ENCODE data around the gene ZNF341. TPM values are rescaled to one million over a fixed set of nuclear protein-coding genes. Genes with fewer than 3 reads are reported as not detected.

ZNF341 gene
- total and polyA plus RNA-seq, 4 donors: 1.3 to 7.1 (median 4.6) TPM

DNA sequence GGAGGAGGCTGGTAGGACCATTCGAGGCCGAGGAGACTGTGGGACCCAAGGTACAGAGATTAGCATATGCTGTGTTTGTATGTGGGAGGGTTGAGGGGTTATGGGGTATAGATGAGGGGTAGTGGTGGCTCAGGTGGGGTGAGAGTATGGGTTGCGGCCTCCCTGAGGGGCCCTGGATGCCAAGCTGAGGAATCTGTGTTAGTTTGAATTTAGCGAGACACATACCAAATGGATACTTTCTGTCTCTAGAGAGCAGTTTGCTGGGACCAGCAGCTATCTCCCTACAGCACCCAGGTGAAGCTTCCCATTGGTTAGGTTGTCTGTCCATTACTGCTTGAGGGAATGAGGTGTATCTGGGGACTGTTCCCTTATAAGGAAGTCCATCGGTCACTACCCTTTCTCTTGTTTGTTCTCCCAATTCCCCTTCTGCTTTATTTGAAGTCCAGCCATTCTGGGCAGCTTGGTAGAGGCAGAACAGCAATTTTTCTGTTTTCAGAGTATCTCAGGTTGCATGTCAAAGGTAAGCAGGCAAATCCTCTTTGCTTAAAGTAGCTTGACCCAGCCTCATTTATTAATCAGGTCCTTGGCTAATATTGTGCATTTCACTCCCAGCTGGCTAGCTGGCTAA lies 94.6 kb downstream of the ZNF341 start:
- H3K4me1 ChIP-seq (ENCODE audit: control insufficient read depth, insufficient read depth, low read length): peaks cover 45% of the 10 kb centered on the region
- H3K27ac ChIP-seq (ENCODE audit: low read depth, low read length): no peak overlapping the region
- WGBS (ENCODE audit: insufficient coverage): 62% methylated on average over 3 of the region's 5 CpGs
- no peaks in the 10 kb centered on the region for H3K9me3 ChIP-seq (ENCODE audit: control insufficient read depth, insufficient read depth, low read length)
- peaks cover 4% of the 10 kb centered on the region for H3K36me3 ChIP-seq (ENCODE audit: control insufficient read depth, insufficient read depth, low read length)
- H3K4me3 ChIP-seq (ENCODE audit: low read depth, low read length): no peak overlapping the region
- no peak for DNase-seq (ENCODE audit: low read depth in 4 of 6, low spot score in 6 of 6)
- H3K27me3 ChIP-seq (ENCODE audit: control insufficient read depth, insufficient read depth, low read length): no peaks in the 10 kb centered on the region

DNA sequence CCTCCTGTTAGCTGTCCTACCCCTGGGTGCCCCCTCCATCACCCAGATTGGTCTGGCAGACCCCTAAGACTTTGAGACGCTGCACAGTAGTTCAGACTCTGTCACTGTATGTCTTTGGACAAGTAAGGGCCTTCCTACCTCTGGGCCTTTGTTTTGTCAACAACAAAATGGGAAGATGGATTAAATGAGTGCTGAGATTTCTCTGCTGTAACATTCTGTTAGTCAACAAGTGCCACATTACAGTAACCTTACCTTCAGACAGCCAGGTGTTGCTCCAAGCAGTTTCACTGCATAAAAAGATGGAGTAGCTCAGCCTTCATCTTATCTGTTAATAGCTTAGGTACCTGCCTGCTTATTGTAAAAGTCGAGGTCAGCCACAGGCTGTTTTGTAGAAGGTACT lies 95.3 kb downstream of the ZNF341 start:
- Histone ChIP-seq H3K27me3 (ENCODE audit: control insufficient read depth, insufficient read depth, low read length) (no peaks in the 10 kb centered on the region), H3K9me3 (ENCODE audit: control insufficient read depth, insufficient read depth, low read length) (no peaks in the 10 kb centered on the region), H3K36me3 (ENCODE audit: control insufficient read depth, insufficient read depth, low read length) (peaks cover 4% of the 10 kb centered on the region), H3K4me1 (ENCODE audit: control insufficient read depth, insufficient read depth, low read length) (peaks cover 50% of the 10 kb centered on the region), H3K4me3 (ENCODE audit: low read depth, low read length) (no peak overlapping the region), H3K27ac (ENCODE audit: low read depth, low read length) (peak overlapping the region; percentile 1)
- WGBS (ENCODE audit: insufficient coverage): 71% methylated on average over 1 of the region's 2 CpGs
- DNase-seq (ENCODE audit: low read depth in 4 of 6, low spot score in 6 of 6): no peak

DNA sequence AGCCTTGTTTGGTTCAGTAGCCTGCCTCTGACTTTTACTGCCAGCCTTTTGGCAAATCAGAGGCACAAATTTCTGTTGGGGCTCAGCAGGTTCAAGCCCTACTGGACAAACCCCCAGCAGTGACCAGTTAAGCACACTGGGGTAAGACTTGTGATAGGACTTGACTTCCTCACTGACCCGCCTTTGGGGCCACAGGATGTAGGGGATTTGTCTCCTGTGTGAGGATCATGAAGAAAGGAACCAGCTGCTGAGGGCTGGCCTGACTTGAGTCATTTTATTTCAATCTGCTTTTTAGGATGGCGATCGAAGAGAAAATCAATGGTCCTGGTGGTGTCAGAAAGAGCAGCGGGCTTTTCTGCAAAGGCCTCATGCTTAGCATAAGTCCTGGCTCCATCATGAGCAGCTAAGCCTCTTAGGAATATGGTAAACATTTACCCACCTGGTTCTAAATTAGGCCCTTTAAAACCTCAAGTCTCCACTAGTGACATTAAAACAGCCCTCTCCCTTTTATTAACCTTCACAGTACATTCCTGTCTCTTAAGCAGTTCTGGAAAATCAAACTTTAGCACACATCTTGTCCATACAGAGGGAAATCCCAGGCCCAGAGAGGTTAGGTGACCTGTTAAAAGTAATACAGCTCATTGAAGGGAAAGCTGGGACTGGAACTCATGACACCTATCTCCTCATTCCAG lies 96.0 kb downstream of the ZNF341 start:
- 20% methylated on average over 3 of the region's 4 CpGs for WGBS (ENCODE audit: insufficient coverage)
- H3K36me3 ChIP-seq (ENCODE audit: control insufficient read depth, insufficient read depth, low read length): peaks cover 4% of the 10 kb centered on the region
- no peak for DNase-seq (ENCODE audit: low read depth in 4 of 6, low spot score in 6 of 6)
- peak overlapping the region; percentile 1 for H3K27ac ChIP-seq (ENCODE audit: low read depth, low read length)
- H3K27me3 ChIP-seq (ENCODE audit: control insufficient read depth, insufficient read depth, low read length): no peaks in the 10 kb centered on the region
- peaks cover 53% of the 10 kb centered on the region for H3K4me1 ChIP-seq (ENCODE audit: control insufficient read depth, insufficient read depth, low read length)
- H3K4me3 ChIP-seq (ENCODE audit: low read depth, low read length): no peak overlapping the region
- H3K9me3 ChIP-seq (ENCODE audit: control insufficient read depth, insufficient read depth, low read length): no peaks in the 10 kb centered on the region

DNA sequence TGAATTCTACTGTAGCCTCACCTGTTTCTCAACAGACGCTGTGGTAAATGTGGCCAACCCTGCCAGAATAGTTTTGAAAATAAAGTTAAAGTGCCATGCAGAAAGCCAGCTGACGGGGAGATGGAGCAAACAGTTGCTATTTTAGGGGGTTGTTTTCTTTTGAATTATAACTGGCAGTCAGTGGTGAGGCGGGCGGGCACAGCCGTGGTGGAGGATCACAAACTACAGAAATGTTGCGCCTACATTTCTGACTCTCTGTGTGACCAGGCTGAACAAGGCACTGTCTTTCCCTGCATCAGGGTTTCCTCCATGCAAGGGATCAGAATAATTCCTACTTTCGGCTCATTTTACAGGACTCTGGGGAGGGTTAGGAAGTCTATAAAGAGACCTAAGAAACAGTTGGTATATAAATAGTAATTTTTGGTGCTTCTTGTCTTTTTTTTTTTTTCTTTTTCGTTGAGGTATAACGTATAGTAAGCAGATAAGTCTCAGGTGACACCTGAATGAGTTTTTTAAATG lies 96.6 kb downstream of the ZNF341 start:
- H3K9me3 ChIP-seq (ENCODE audit: control insufficient read depth, insufficient read depth, low read length): no peaks in the 10 kb centered on the region
- peak in 1 of 6 donors; percentile 61 for DNase-seq (ENCODE audit: low read depth in 4 of 6, low spot score in 6 of 6)
- WGBS (ENCODE audit: insufficient coverage): 43% methylated on average over 5 of the region's 9 CpGs
- no peaks in the 10 kb centered on the region for H3K27me3 ChIP-seq (ENCODE audit: control insufficient read depth, insufficient read depth, low read length)
- H3K4me1 ChIP-seq (ENCODE audit: control insufficient read depth, insufficient read depth, low read length): peaks cover 59% of the 10 kb centered on the region
- H3K36me3 ChIP-seq (ENCODE audit: control insufficient read depth, insufficient read depth, low read length): peaks cover 3% of the 10 kb centered on the region
- H3K27ac ChIP-seq (ENCODE audit: low read depth, low read length): no peak overlapping the region
- H3K4me3 ChIP-seq (ENCODE audit: low read depth, low read length): no peak overlapping the region

DNA sequence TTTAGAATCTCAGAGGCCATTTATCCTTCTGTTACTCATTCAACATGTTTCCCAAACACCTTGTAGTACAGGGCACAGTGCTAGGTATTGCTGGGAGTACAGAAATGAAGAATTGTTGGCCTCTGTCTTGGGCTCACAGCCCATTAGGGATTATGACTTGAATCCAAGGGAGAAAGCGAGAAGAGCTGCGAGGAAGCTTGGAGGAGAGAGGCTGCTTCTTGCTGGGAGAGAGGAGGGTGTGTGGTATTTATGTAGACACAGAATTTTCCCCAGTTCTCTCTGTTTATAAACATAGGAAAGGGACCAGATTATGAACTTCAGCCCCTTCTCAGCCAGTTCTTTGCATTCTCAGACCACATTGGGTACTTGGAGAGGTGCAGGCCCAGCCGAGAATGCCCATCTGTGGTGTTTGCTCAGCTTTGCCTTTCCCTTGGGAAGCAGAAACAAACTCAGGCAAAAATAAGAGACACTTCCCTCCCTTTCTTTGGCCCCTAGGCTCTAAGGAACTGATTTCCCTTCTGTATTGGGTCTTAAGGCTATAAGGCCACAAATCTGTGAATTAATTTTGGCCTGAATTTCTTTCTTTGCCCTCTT lies 97.3 kb downstream of the ZNF341 start:
- H3K4me3 ChIP-seq (ENCODE audit: low read depth, low read length): no peak overlapping the region
- 51% methylated on average over 3 of the region's 3 CpGs for WGBS (ENCODE audit: insufficient coverage)
- peak overlapping the region; percentile 67 for H3K27ac ChIP-seq (ENCODE audit: low read depth, low read length)
- no peaks in the 10 kb centered on the region for H3K9me3 ChIP-seq (ENCODE audit: control insufficient read depth, insufficient read depth, low read length)
- peak in 1 of 6 donors; percentile 51 for DNase-seq (ENCODE audit: low read depth in 4 of 6, low spot score in 6 of 6)
- H3K27me3 ChIP-seq (ENCODE audit: control insufficient read depth, insufficient read depth, low read length): no peaks in the 10 kb centered on the region
- H3K36me3 ChIP-seq (ENCODE audit: control insufficient read depth, insufficient read depth, low read length): no peaks in the 10 kb centered on the region
- peaks cover 59% of the 10 kb centered on the region for H3K4me1 ChIP-seq (ENCODE audit: control insufficient read depth, insufficient read depth, low read length)

DNA sequence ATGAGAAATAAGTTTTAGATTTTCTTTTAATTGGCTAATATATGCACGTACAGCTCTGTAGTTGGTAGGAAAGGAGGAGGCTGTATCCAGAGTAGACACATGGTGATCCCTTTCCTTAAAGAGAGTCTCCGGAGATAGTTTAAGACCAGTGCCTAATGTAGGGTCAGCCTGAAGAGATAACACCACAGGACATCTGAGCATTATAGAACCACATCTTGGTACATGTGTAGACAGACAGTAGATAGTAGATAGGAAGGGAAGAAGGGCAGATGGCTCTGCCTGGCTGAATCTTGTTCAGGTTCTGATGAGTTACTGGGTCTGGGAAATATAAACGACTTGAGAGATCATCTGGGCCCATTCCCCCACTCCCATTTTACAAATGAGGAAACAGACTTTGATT lies 97.8 kb downstream of the ZNF341 start:
- no peak for DNase-seq (ENCODE audit: low read depth in 4 of 6, low spot score in 6 of 6)
- no peaks in the 10 kb centered on the region for H3K36me3 ChIP-seq (ENCODE audit: control insufficient read depth, insufficient read depth, low read length)
- peak overlapping the region; percentile 67 for H3K27ac ChIP-seq (ENCODE audit: low read depth, low read length)
- no peak overlapping the region for H3K4me3 ChIP-seq (ENCODE audit: low read depth, low read length)
- WGBS (ENCODE audit: insufficient coverage): no CpG with 5 or more reads among the region's 3 CpGs
- no peaks in the 10 kb centered on the region for H3K9me3 ChIP-seq (ENCODE audit: control insufficient read depth, insufficient read depth, low read length)
- peaks cover 55% of the 10 kb centered on the region for H3K4me1 ChIP-seq (ENCODE audit: control insufficient read depth, insufficient read depth, low read length)
- no peaks in the 10 kb centered on the region for H3K27me3 ChIP-seq (ENCODE audit: control insufficient read depth, insufficient read depth, low read length)

DNA sequence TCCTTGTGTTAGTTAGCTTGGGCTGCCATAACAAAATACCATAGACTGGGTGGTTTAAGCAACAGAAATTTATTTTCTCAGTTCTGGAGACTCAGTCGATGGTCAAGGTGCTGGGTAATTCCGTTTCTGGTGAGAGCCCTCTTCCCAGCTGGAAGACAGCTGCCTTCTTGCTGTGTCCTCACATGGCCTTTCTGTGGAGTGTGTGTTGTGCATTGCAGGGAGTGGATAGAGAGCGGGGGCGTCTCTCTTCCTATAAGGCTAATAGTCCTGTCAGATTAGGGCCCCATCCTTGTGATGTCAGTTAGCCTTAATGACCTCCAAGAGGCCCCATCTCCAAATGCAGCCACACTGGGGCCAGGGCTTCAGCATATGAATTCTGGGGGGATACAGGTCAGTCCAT lies 98.6 kb downstream of the ZNF341 start:
- H3K9me3 ChIP-seq (ENCODE audit: control insufficient read depth, insufficient read depth, low read length): no peaks in the 10 kb centered on the region
- peaks cover 51% of the 10 kb centered on the region for H3K4me1 ChIP-seq (ENCODE audit: control insufficient read depth, insufficient read depth, low read length)
- H3K4me3 ChIP-seq (ENCODE audit: low read depth, low read length): no peak overlapping the region
- DNase-seq (ENCODE audit: low read depth in 4 of 6, low spot score in 6 of 6): no peak
- WGBS (ENCODE audit: insufficient coverage): 40% methylated on average over 2 of the region's 4 CpGs
- no peak overlapping the region for H3K27ac ChIP-seq (ENCODE audit: low read depth, low read length)
- H3K27me3 ChIP-seq (ENCODE audit: control insufficient read depth, insufficient read depth, low read length): no peaks in the 10 kb centered on the region
- H3K36me3 ChIP-seq (ENCODE audit: control insufficient read depth, insufficient read depth, low read length): peaks cover 2% of the 10 kb centered on the region

DNA sequence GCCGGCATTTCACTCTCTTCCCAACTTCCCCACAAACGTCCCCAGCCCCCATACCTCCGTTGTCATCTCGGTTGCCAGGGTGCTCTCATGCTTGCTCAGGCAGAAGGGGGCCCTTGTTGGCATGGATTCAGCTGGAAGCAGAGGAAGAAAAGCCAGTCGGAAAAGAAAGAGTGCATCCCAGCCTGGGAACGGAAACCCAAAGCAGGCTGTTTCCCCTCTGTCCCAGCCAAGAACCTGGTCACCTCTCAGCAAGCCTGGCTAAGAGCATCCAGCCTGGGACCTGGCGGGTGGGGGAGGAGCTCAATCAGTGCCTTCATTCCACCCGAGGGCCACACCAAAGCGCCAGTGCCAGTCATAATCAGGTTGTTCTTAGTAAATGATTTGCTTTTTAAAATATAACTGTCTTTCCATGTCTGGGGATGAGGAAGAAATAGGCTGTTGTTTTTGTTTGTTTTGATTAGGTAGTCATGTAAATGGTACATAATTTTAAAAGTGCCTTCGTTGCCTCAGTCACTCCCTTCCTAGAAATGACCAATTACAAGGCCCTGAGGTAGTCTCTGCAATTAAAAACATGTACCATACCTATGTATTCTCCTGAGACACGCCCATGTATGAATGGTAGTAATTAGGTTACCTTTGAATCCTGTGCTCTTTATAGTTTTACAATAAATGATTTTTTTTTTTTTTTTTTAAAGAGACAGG lies 100.5 kb downstream of the ZNF341 start:
- peak in 5 of 6 donors; percentile 77 to 96 (median 82) for DNase-seq (ENCODE audit: low read depth in 4 of 6, low spot score in 6 of 6)
- WGBS (ENCODE audit: insufficient coverage): 20% methylated on average over 8 of the region's 11 CpGs
- no peak overlapping the region for H3K4me3 ChIP-seq (ENCODE audit: low read depth, low read length)

DNA sequence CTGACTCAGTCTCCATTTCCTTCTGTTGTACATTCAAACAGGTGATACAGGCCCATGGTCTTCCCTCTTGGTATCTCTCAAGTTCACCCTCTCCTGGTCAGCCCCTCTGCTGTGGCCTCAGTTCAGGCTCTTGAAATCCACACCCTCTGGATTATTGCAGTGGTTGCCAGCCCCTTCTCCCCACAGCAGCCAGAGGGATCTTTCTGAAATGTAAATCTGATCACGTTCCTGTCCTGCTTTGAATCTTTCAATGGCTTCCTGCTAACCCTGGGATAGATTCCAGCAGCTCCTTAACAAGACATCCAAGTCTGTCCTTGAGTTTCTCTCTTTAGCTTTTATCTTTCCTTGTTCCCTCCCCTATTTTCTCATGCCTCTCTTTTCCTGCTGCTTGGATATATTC lies 101.5 kb downstream of the ZNF341 start:
- peak in 3 of 6 donors; percentile 54 to 87 (median 85) for DNase-seq (ENCODE audit: low read depth in 4 of 6, low spot score in 6 of 6)
- Histone ChIP-seq H3K4me1 (ENCODE audit: control insufficient read depth, insufficient read depth, low read length) (peaks cover 53% of the 10 kb centered on the region), H3K9me3 (ENCODE audit: control insufficient read depth, insufficient read depth, low read length) (peaks cover 1% of the 10 kb centered on the region), H3K27ac (ENCODE audit: low read depth, low read length) (peak overlapping the region; percentile 75), H3K4me3 (ENCODE audit: low read depth, low read length) (no peak overlapping the region), H3K36me3 (ENCODE audit: control insufficient read depth, insufficient read depth, low read length) (peaks cover 2% of the 10 kb centered on the region), H3K27me3 (ENCODE audit: control insufficient read depth, insufficient read depth, low read length) (no peaks in the 10 kb centered on the region)
- 8% methylated on average over 1 of the region's 1 CpG for WGBS (ENCODE audit: insufficient coverage)

More for the DNA sequence above, 100.5 kb downstream of the ZNF341 start:
- H3K27me3 ChIP-seq (ENCODE audit: control insufficient read depth, insufficient read depth, low read length): no peaks in the 10 kb centered on the region
- H3K27ac ChIP-seq (ENCODE audit: low read depth, low read length): peak overlapping the region; percentile 75
- H3K36me3 ChIP-seq (ENCODE audit: control insufficient read depth, insufficient read depth, low read length): peaks cover 2% of the 10 kb centered on the region
- H3K4me1 ChIP-seq (ENCODE audit: control insufficient read depth, insufficient read depth, low read length): peaks cover 55% of the 10 kb centered on the region
- peaks cover 1% of the 10 kb centered on the region for H3K9me3 ChIP-seq (ENCODE audit: control insufficient read depth, insufficient read depth, low read length)
